Duodenal mucosa (tissue), 2 donors: ENCODE data around the gene NTHL1.

Source experiments
- H3K27ac ChIP-seq: one replicate; pipeline ENCODE4 v1.7.0; 2013; ENCODE audit warnings: low read depth, low read length
- H3K27me3 ChIP-seq, 2 donors: one replicate each; pipeline ENCODE4 v1.7.0; 2013; ENCODE audit warnings: low read length in 2 of 2, control low read depth in 1 of 2; ENCODE audit not compliant: insufficient read depth in 2 of 2, control insufficient read depth in 1 of 2
- H3K36me3 ChIP-seq, 2 donors: one replicate each; pipeline ENCODE4 v1.7.0; 2013; ENCODE audit warnings: low read length in 2 of 2, control low read depth in 1 of 2; ENCODE audit not compliant: insufficient read depth in 2 of 2, control insufficient read depth in 1 of 2
- H3K4me1 ChIP-seq, 2 donors: one replicate each; pipeline ENCODE4 v1.7.0; 2013; ENCODE audit warnings: low read length in 2 of 2, control low read depth in 1 of 2; ENCODE audit not compliant: insufficient read depth in 2 of 2, control insufficient read depth in 1 of 2
- H3K4me3 ChIP-seq, 2 donors: one replicate each; pipeline ENCODE4 v1.7.0; 2013; ENCODE audit warnings: low read length in 2 of 2, low read depth in 1 of 2
- H3K9ac ChIP-seq, 2 donors: one replicate each; pipeline ENCODE4 v1.7.0; 2013; ENCODE audit warnings: low read length in 2 of 2, low read depth in 1 of 2
- H3K9me3 ChIP-seq, 2 donors: one replicate each; pipeline ENCODE4 v1.7.0; 2013; ENCODE audit warnings: low read length in 2 of 2, control low read depth in 1 of 2; ENCODE audit not compliant: control insufficient read depth in 1 of 2

The NTHL1 gene

GRCh38 chr16:1992704-1993317 lies 54.8 kb downstream of the NTHL1 start:
- H3K4me3 ChIP-seq = no peak overlapping the region
- peaks cover 2 to 10% of the 10 kb centered on the region in 2 donors for H3K36me3 ChIP-seq
- no peaks in the 10 kb centered on the region for H3K9me3 ChIP-seq
- peaks cover 22 to 26% of the 10 kb centered on the region in 2 donors for H3K27me3 ChIP-seq
- no peak overlapping the region for H3K9ac ChIP-seq
- H3K4me1 ChIP-seq = peaks cover 26 to 29% of the 10 kb centered on the region in 2 donors
- no peak overlapping the region for H3K27ac ChIP-seq

GRCh38 chr16:1991948-1992703 lies 55.5 kb downstream of the NTHL1 start:
- H3K9ac ChIP-seq = peak overlapping the region; percentile 22 to 47
- peak overlapping the region; percentile 34 to 70 for H3K4me3 ChIP-seq
- H3K36me3 ChIP-seq = peaks cover 2 to 7% of the 10 kb centered on the region in 2 donors
- peaks cover 26% of the 10 kb centered on the region in 2 donors for H3K4me1 ChIP-seq
- peaks cover 22 to 26% of the 10 kb centered on the region in 2 donors for H3K27me3 ChIP-seq
- H3K27ac ChIP-seq = no peak overlapping the region
- no peaks in the 10 kb centered on the region for H3K9me3 ChIP-seq

GRCh38 chr16:1991588-1991947 lies 56.1 kb downstream of the NTHL1 start:
- no peak overlapping the region for H3K27ac ChIP-seq
- peak overlapping the region; percentile 34 to 70 for H3K4me3 ChIP-seq
- H3K9me3 ChIP-seq = no peaks in the 10 kb centered on the region
- H3K9ac ChIP-seq = peak overlapping the region; percentile 22 to 47
- peaks cover 22 to 26% of the 10 kb centered on the region in 2 donors for H3K27me3 ChIP-seq
- peaks cover 22 to 26% of the 10 kb centered on the region in 2 donors for H3K4me1 ChIP-seq
- peaks cover 4 to 9% of the 10 kb centered on the region in 2 donors for H3K36me3 ChIP-seq

GRCh38 chr16:1991135-1991551 lies 56.5 kb downstream of the NTHL1 start:
- peak overlapping the region in 1 of 2 donors; percentile 54 for H3K9ac ChIP-seq
- no peak overlapping the region for H3K27ac ChIP-seq
- H3K4me3 ChIP-seq = peak overlapping the region; percentile 48 to 70

GRCh38 chr16:1990351-1991134 lies 57.1 kb downstream of the NTHL1 start:
- H3K27me3 ChIP-seq = peaks cover 22 to 26% of the 10 kb centered on the region in 2 donors
- H3K9ac ChIP-seq = peak overlapping the region; percentile 43 to 54
- H3K9me3 ChIP-seq = no peaks in the 10 kb centered on the region
- H3K36me3 ChIP-seq = peaks cover 14 to 18% of the 10 kb centered on the region in 2 donors
- peaks cover 32 to 35% of the 10 kb centered on the region in 2 donors for H3K4me1 ChIP-seq
- no peak overlapping the region for H3K27ac ChIP-seq
- peak overlapping the region; percentile 48 to 57 for H3K4me3 ChIP-seq

More at GRCh38 chr16:1991135-1991551, 56.5 kb downstream of the NTHL1 start:
- no peaks in the 10 kb centered on the region for H3K9me3 ChIP-seq
- peaks cover 8 to 13% of the 10 kb centered on the region in 2 donors for H3K36me3 ChIP-seq
- peaks cover 22 to 26% of the 10 kb centered on the region in 2 donors for H3K27me3 ChIP-seq
- peaks cover 26 to 29% of the 10 kb centered on the region in 2 donors for H3K4me1 ChIP-seq

GRCh38 chr16:1990101-1990350 lies 57.6 kb downstream of the NTHL1 start:
- Histone ChIP-seq H3K9me3 (no peaks in the 10 kb centered on the region), H3K4me3 (no peak overlapping the region), H3K9ac (peak overlapping the region in 1 of 2 donors; percentile 43), H3K4me1 (peaks cover 37 to 41% of the 10 kb centered on the region in 2 donors), H3K27me3 (peaks cover 22 to 26% of the 10 kb centered on the region in 2 donors), H3K27ac (no peak overlapping the region), H3K36me3 (peaks cover 17 to 18% of the 10 kb centered on the region in 2 donors)
